Fibroblast of lung (primary cell): ENCODE data around the gene DHODH.

Experiments used
- EZH2 ChIP-seq: IDR thresholded peaks from 2 replicates; pipeline ENCODE4 v1.5.1; 2012; ENCODE audit warnings: low read length, control low read depth, mild to moderate bottlenecking; ENCODE audit errors: missing control alignments
- TF ChIP-seq, protein P1 (sequence below), 2 donors: IDR thresholded peaks in 1 of 2; conservative IDR thresholded peaks in 1 of 2; 1 replicate in 1 of 2; 2 replicates in 1 of 2; pipeline ENCODE4 v1.5.1; 2011 to 2012; ENCODE audit warnings: low read length in 2 of 2, control low read depth in 1 of 2, inconsistent platforms in 1 of 2, low read depth in 1 of 2, mild to moderate bottlenecking in 1 of 2

DNA sequence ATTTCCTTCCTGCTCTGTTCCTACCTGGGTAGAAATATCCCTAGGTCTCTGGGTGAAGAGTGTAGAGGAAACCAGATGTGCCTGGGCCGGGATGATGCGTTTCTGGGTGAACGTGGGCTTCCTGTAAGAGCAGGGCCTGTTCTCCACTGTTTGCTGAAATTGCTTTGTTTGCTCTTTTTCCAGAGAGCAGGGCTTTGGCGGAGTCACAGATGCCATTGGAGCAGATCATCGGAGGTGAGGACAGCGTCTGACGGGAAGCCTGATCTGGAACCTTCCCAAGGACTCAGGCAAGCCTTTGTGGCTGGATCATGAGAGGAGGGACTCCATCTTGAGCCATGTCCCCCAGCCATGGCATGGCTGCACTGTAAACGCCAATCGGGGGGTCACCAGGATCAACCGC, 15.4 kb downstream of the DHODH start:
- TF ChIP-seq, protein P1, sequence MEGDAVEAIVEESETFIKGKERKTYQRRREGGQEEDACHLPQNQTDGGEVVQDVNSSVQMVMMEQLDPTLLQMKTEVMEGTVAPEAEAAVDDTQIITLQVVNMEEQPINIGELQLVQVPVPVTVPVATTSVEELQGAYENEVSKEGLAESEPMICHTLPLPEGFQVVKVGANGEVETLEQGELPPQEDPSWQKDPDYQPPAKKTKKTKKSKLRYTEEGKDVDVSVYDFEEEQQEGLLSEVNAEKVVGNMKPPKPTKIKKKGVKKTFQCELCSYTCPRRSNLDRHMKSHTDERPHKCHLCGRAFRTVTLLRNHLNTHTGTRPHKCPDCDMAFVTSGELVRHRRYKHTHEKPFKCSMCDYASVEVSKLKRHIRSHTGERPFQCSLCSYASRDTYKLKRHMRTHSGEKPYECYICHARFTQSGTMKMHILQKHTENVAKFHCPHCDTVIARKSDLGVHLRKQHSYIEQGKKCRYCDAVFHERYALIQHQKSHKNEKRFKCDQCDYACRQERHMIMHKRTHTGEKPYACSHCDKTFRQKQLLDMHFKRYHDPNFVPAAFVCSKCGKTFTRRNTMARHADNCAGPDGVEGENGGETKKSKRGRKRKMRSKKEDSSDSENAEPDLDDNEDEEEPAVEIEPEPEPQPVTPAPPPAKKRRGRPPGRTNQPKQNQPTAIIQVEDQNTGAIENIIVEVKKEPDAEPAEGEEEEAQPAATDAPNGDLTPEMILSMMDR (conservative IDR thresholded peaks at IDR 0.05 in 1 of 2, IDR thresholded peaks at IDR 0.05 in 1 of 2; ENCODE audit: low read depth in 1 of 2, low read length in 2 of 2): no peak
- TF ChIP-seq EZH2: no peak
